ENCODE data around the gene ASCC3.
"Not testable (repeated sequence)": the region's sequence is repeated elsewhere in the genome, so short reads cannot be mapped to it uniquely, and the experiment has no call there.

The ASCC3 gene

GRCh38 chr6:100664274-100665040, 216.7 kb downstream of the ASCC3 start:
- DNase-seq (ENCODE audit: low spot score) = peak; percentile 41

DNA sequence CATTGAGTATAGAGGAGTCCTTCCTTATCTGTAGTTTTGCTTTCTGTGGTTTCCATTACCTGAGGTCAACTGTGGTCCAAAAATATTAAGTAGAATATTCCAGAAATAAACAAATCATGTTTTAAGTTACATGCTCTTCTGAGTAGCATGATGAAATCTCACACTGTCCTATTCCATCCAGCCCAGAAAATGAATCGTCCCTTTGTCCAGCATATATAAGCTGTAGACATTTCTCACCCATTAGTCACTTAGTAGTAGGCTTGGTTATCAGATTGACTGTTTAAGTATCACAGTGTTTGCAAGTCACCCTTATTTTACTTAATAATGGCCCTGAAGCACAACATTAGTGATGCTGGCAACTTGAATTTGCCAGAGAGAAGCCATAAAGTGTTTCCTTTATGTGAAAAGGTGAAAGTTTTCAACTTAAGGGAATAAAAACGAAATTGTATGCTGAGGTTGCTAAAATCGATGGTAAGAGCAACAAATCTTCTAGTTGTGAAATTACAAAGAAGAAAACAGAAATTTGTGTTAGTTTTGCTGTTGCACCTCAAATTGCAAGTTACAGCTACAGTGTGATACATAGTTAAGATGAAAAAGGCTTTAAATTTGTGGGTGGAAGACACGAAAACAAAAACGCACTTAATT, 217.8 kb downstream of the ASCC3 start:
- DNase-seq (ENCODE audit: low spot score) = peak; percentile 20

- DNase-seq (ENCODE audit: low spot score) = no peak
Measured at GRCh38 chr6:100662264-100662663, 218.9 kb downstream of the ASCC3 start.

DNA sequence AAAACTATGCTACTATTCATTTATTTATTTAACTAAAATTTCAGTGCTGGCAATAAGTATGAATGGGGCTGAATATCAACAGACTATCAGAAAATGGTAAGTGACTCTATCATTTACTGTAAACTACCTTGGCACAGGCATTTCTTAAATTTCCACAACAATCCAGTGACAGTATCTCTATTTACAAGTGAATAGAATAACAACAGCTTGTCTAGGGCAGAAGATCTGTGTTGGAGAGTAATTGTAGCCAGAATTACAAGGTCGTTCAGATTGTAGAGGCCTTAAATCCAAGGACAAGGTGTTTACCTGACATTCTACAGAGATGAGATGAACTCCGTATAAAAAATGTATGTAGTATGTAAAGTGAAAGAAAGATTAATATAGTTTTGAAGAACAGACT, 222.6 kb downstream of the ASCC3 start:
- no peak for DNase-seq (ENCODE audit: low spot score)

DNA sequence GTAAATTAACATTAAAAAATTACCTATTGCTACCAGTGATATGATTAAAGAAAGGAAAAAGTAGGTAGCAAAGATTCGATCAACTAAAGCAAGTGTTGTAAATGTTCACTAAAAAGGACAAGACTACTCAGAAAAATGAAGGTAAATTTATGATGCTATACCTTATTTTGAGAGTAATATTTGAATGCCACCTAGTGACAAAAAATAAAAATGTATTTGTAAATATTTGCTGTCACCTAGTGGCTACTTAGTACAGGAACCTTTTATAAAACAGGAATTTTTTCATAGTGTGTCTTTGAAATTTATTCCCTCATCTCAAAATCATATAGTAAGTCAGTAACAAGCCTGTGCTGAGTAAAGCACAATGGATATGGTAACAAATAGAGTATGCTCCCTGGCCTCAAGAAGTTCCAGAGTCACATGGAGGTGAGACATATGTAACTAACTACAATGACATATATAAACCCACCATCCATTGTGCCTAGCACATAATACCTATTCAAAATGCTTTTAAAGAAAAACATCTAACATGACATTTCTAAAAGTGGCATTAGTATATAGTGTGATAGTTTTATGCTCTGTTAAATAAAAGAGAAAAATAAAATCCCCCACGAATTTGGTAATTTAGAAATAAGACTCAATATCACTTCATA, 223.3 kb downstream of the ASCC3 start:
- DNase-seq (ENCODE audit: low spot score) = peak; percentile 19

- not testable (repeated sequence) for DNase-seq (ENCODE audit: low spot score)
Measured at GRCh38 chr6:100641147-100641546, 240.0 kb downstream of the ASCC3 start.

- DNase-seq (ENCODE audit: low spot score) = peak; percentile 47
Measured at GRCh38 chr6:100633096-100633777, 247.9 kb downstream of the ASCC3 start.

DNA sequence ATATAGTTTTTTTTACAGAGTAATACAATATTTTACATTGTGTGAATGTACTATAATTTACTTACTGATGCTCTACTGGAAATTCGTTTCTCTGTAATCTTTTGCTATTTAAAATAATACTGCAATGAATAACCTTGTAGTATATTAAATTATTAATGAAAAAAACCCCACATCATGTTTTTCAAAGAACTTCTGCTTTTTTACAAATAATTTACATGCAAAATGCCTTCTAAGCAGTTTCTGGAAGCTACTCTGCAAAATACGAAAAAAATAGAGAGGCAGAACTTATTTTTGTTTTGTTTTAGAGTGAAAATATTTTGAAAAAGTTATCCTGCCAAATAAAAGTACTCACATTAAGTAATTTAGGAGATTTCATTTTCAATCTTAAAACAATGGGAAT, 250.6 kb downstream of the ASCC3 start:
- DNase-seq (ENCODE audit: low spot score) = no peak

- no peak for DNase-seq (ENCODE audit: low spot score)
Measured at GRCh38 chr6:100627911-100628758, 253.0 kb downstream of the ASCC3 start.

DNA sequence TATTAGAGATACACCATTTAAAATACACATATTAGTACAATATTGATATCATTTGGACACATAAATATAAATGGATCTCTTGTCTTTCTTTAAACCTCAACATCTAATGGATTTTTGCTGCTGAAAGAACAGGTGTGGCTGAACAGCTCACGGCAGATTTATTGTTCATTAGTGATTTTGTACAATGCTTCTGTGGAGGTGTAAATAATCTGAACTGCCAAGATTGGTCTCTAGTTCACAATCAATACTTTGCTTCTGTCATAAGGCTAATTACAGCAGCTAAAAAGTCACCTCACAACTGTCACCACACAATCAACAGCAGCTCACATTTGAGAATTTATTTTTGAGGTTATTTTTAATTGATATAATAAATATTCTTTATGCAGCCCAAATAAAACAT, 254.4 kb downstream of the ASCC3 start:
- DNase-seq (ENCODE audit: low spot score) = no peak

DNA sequence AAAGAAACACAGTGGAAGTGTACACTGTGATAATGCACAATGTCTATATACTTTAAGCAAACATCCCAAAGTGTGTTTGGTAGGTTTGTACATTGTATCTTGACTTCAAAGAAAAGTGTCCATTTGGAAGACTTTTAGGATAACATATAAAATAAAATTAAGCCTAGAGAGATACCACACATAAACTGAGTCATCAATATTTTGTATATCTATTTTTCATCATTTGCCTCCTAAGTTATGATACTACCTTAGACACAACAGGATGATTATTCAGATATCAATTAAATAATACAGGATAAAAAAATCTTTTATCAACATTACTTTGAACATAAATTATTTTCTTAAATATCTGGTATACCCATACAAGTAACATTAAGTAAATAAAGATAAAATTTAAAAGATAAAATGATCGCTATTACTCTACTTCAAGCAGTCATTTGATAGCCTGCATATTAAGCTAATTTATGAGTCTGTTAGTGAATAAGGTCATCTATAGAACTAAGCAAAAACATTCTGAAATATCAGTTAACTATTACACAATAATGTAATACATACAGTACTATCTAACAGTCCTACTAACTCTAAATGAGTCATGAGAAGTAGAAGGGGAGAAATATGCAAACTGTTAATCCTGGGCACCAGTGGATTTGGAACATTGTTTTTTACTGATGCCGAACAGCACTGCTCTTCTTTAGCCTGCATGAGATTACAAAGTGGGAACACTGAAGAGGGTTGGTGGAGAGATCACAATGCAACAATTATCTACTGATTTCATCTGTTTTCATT, 258.0 kb downstream of the ASCC3 start:
- DNase-seq (ENCODE audit: low spot score) = no peak

GRCh38 chr6:100620085-100620840, 260.9 kb downstream of the ASCC3 start:
- DNase-seq (ENCODE audit: low spot score) = no peak

- no peak for DNase-seq (ENCODE audit: low spot score)
Measured at GRCh38 chr6:100618351-100618671, 262.8 kb downstream of the ASCC3 start.

- DNase-seq (ENCODE audit: low spot score) = no peak
Measured at GRCh38 chr6:100617633-100618350, 263.3 kb downstream of the ASCC3 start.

DNA sequence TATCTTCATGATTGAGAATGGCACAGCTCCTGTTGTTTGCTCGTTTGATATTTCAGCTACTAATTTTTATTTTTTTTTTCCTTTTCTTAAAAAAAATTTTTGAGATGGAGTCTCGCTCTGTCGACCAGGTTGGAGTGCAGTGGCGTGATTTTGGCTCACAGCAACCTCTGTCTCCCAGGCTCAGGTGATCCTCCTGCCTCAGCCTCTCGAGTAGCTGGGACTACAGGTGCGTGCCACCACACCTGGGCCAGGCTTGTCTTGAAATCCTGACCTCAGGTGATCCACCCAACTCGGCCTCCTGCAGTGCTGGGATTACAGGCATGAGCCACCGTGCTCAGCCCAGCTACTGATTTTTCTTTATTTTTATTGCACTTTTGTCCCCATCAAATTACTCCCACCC, 266.2 kb downstream of the ASCC3 start:
- no peak for DNase-seq (ENCODE audit: low spot score)

- no peak for DNase-seq (ENCODE audit: low spot score)
Measured at GRCh38 chr6:100614386-100614785, 266.7 kb downstream of the ASCC3 start.

DNA sequence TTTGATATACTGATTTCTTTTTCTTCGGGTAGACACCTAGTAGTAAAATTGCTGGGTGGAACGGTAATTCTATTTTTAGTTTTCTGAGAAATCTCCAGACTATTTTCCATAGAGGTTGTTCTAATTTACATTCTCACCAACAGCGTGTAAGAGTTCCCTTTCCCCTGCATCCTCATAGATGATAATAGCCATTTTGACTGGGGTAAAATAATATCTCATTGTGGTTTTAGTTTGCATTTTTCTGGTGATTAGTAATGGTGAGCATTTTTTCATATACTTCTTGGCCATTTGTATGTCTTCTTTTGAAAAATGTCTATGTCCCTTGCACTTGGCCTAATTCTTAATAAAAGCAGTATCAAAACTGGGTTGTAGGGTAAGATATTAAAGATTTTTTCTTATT, 267.5 kb downstream of the ASCC3 start:
- no peak for DNase-seq (ENCODE audit: low spot score)

DNA sequence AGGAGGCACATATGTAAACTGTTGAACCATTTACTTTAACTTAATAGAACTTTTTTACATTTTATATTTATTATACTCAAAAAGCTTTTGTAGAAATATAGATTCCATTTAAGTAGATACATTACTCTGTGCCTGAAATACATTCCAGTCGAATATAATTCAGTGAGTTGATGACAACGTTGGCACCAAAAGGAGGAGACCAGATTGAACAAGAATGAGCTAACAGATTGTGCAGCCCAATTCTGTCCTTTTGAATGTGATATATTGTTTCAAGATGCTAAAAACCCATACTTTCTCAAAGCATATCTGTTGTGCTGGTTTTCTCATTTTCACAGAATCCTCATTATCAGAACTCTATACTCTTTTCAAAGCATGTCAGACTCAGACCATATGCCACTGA, 269.0 kb downstream of the ASCC3 start:
- DNase-seq (ENCODE audit: low spot score) = no peak

DNA sequence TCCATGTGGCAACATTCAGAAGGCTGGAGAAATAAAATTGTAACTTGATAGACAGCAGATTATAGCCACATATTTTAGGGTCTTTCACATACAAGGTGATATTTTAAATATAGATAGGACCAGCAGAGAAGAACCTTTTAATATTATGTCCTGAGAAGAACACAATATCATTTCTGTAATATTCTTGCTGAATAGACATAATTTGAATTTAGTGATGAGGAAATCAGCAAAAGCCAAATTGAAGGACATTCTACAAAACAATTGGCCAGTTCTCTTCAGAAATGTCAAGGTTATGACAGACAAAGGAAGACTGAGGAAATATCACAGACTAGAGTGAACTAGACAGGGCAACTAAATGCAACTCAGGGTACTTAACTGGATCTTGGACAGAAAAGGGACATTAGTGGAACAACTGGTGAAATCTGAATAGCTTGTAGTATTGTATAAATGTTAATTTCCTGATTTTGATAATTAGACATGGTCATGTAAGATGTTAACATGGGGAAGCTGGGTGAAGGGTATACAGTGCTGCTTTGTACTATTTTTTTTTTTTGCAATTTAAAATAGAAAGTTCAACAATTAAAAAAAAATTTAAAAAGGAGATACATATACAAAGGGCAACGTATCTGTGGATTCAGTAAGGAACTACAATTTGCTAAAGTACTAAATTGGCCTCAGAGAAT, 281.9 kb downstream of the ASCC3 start:
- no peak for DNase-seq (ENCODE audit: low spot score)
